ENCODE results near the gene ZNRF3. TPM values are rescaled to one million over a fixed set of nuclear protein-coding genes. Genes with fewer than 3 reads are reported as not detected.

ZNRF3 gene
- total and polyA plus RNA-seq, 2 experiments from 2014 or later, result 11.1 to 32.2 TPM

GRCh38 chr22:29061773-29062172, 178.4 kb downstream of the ZNRF3 start, which contains the start of gene C22orf31 (continued):
- TF ChIP-seq ETS1 (IDR thresholded peaks at IDR 0.05) (no peak), REST (IDR thresholded peaks at IDR 0.05; ENCODE audit: unreplicated experiment) (no peak), POLR2AphosphoS5 (IDR thresholded peaks at IDR 0.05; ENCODE audit: low read depth) (no peak)

GRCh38 chr22:29062286-29062821, 179.0 kb downstream of the ZNRF3 start:
- H3F3A ChIP-seq (replicated peaks; ENCODE audit: low read depth), result no peaks in the 10 kb centered on the region
- DNase-seq (ENCODE audit: low spot score) (peak; percentile 69), ATAC-seq (peak; percentile 70)
- H3K36me3 ChIP-seq (ENCODE audit: insufficient read depth), result no peaks in the 10 kb centered on the region
- TF ChIP-seq POLR2AphosphoS5 (IDR thresholded peaks at IDR 0.05; ENCODE audit: low read depth), result no peak
- TF ChIP-seq ZNF114 (CRISPR knock-in tag; IDR thresholded peaks at IDR 0.05), result no peak
- TF ChIP-seq EZH2phosphoT487 (IDR thresholded peaks at IDR 0.05; ENCODE audit: unreplicated experiment), result no peak
- TF ChIP-seq NANOG (IDR thresholded peaks at IDR 0.05; ENCODE audit: borderline replicate concordance), result no peak
- no peak for TF ChIP-seq EZH2 (IDR thresholded peaks at IDR 0.05; ENCODE audit: low read depth, unreplicated experiment)
- no peak for TF ChIP-seq ZNF331 (CRISPR knock-in tag; IDR thresholded peaks at IDR 0.05; ENCODE audit: low read depth)
- TF ChIP-seq ETS1 (IDR thresholded peaks at IDR 0.05), result no peak
- TF ChIP-seq STAT1 (IDR thresholded peaks at IDR 0.05; ENCODE audit: unreplicated experiment), result no peak
- TF ChIP-seq ZNF462 (CRISPR knock-in tag; IDR thresholded peaks at IDR 0.05), result no peak
- TF ChIP-seq JUNB (IDR thresholded peaks at IDR 0.05; ENCODE audit: unreplicated experiment), result no peak
- TF ChIP-seq CREB1 (CRISPR knock-in tag; IDR thresholded peaks at IDR 0.05; ENCODE audit: low read depth), result no peak
- Mint-ChIP-seq H3K4me3 (no peak overlapping the region), H3K4me1 (peaks cover 18% of the 10 kb centered on the region), H3K27me3 (ENCODE audit: insufficient read depth, low read depth, poor library complexity) (peaks cover 8% of the 10 kb centered on the region), H3K27ac (no peak overlapping the region), H3K9me3 (no peaks in the 10 kb centered on the region), H3K36me3 (ENCODE audit: low read depth) (no peaks in the 10 kb centered on the region)
- no peak overlapping the region for H3K4me3 ChIP-seq
- H3K27ac ChIP-seq (ENCODE audit: low read depth), result no peak overlapping the region
- H3K9me2 ChIP-seq (ENCODE audit: insufficient read depth), result no peaks in the 10 kb centered on the region
- H4K20me1 ChIP-seq (replicated peaks; ENCODE audit: insufficient read depth), result no peaks in the 10 kb centered on the region
- no peaks in the 10 kb centered on the region for H3K27me3 ChIP-seq (ENCODE audit: insufficient read depth)
- H2AFZ ChIP-seq, result peak overlapping the region; percentile 65; the same call in 1 of the 2 replicates
- H3K4me1 ChIP-seq (ENCODE audit: insufficient read depth), result no peaks in the 10 kb centered on the region
- no peaks in the 10 kb centered on the region for H3K79me2 ChIP-seq (replicated peaks; ENCODE audit: insufficient read depth)
- H3K4me2 ChIP-seq, result no peak overlapping the region
